Neuron (in vitro differentiated cells): ENCODE results near the gene SAP25.
"Not testable (repeated sequence)": the region's sequence is repeated elsewhere in the genome, so short reads cannot be mapped to it uniquely, and the experiment has no call there.

ENCODE experiments used
- H2AFZ ChIP-seq: one replicate; pipeline ENCODE4 v1.6.1; 2013; ENCODE audit warnings: low read depth, mild to moderate bottlenecking, inconsistent platforms, low read length, moderate library complexity
- H3K27me3 ChIP-seq: one replicate; pipeline ENCODE4 v1.6.1; 2013; ENCODE audit warnings: low read length; ENCODE audit not compliant: insufficient read depth
- H3K36me3 ChIP-seq: one replicate; pipeline ENCODE4 v1.6.1; 2013; ENCODE audit warnings: low read length; ENCODE audit not compliant: insufficient read depth
- H3K4me1 ChIP-seq: one replicate; pipeline ENCODE4 v1.6.1; 2013; ENCODE audit warnings: low read length; ENCODE audit not compliant: insufficient read depth
- H3K4me3 ChIP-seq: 2 replicates; pipeline ENCODE4 v1.5.1; 2013; ENCODE audit warnings: mild to moderate bottlenecking, low read length, moderate library complexity
- H3K9me3 ChIP-seq: one replicate; pipeline ENCODE4 v1.6.1; 2013; ENCODE audit warnings: low read length

Gene SAP25

GRCh38 chr7:100540073-100540723 lies 33.5 kb downstream of the SAP25 start:
- Histone ChIP-seq H2AFZ (no peak overlapping the region), H3K4me1 (peaks cover 12% of the 10 kb centered on the region), H3K9me3 (no peaks in the 10 kb centered on the region), H3K27me3 (no peaks in the 10 kb centered on the region), H3K36me3 (no peaks in the 10 kb centered on the region), H3K4me3 (peak overlapping the region; percentile 66)

- peaks cover 8% of the 10 kb centered on the region for H3K4me1 ChIP-seq
- no peaks in the 10 kb centered on the region for H3K36me3 ChIP-seq
- H3K9me3 ChIP-seq = no peaks in the 10 kb centered on the region
- H2AFZ ChIP-seq = no peak overlapping the region
- peak overlapping the region; percentile 66 for H3K4me3 ChIP-seq
- no peaks in the 10 kb centered on the region for H3K27me3 ChIP-seq
These were observed 34.2 kb downstream of the SAP25 start for GRCh38 chr7:100539436-100540006.

GRCh38 chr7:100538654-100539435 lies 34.9 kb downstream of the SAP25 start, which contains the start of gene AGFG2:
TSS of gene AGFG2 (plus strand) at chr7:100539203. CDS start at chr7:100539347, 144 bp downstream.
- Histone ChIP-seq H3K9me3 (no peaks in the 10 kb centered on the region), H2AFZ (peak within 1 kb of the TSS; percentile 62), H3K27me3 (no peaks in the 10 kb centered on the region), H3K4me1 (peaks cover 8% of the 10 kb centered on the region), H3K36me3 (no peaks in the 10 kb centered on the region), H3K4me3 (peak within 1 kb of the TSS; percentile 66)

- no peaks in the 10 kb centered on the region for H3K9me3 ChIP-seq
- H3K36me3 ChIP-seq = no peaks in the 10 kb centered on the region
- H3K4me3 ChIP-seq = peak overlapping the region; percentile 52
- peaks cover 8% of the 10 kb centered on the region for H3K4me1 ChIP-seq
- H2AFZ ChIP-seq = peak overlapping the region; percentile 62
- no peaks in the 10 kb centered on the region for H3K27me3 ChIP-seq
These were observed 35.4 kb downstream of the SAP25 start for GRCh38 chr7:100538348-100538653.

DNA sequence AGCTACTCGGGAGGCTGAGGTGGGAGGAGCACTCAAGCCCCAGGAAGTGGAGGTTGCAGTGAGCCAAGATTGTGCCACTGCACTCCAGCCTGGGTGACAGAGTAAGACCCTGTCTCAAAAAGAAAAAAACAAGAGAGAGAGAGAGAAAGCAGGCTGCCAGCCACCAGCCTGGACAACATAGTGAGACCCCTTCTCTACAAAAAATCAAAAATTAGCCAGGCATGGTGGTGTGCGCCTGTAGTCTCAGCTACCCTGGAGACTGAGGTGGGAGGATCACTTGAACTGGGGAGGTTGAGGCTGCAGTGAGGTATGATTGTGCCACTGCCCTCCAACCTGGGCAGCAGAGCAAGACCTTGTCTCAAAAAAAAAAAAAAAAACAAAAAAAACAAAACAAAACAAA lies 37.0 kb downstream of the SAP25 start:
- not testable (repeated sequence) for H3K9me3 ChIP-seq, H3K4me1 ChIP-seq, H3K36me3 ChIP-seq, H2AFZ ChIP-seq, H3K27me3 ChIP-seq, H3K4me3 ChIP-seq

DNA sequence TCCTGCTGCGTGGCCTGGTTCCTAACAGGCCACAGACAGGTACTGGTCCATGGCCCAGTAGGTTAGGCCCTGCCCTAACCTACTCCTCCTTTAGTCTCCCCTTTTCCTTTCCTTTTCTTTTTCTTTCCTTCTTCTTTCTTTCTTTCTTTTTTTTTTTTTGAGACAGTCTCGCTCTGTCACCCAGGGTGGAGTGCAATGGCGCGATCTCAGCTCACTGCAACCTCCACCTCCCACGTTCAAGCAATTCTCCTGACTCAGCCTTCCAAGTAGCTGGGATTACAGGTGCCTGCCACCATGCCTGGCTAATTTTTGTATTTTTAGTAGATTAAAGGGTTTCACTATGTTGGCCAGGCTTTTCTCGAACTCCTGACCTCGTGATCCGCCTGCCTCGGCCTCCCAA lies 37.7 kb downstream of the SAP25 start:
- not testable (repeated sequence) for H3K9me3 ChIP-seq, H3K27me3 ChIP-seq, H3K4me1 ChIP-seq, H3K36me3 ChIP-seq, H2AFZ ChIP-seq, H3K4me3 ChIP-seq

- no peaks in the 10 kb centered on the region for H3K27me3 ChIP-seq
- H3K4me1 ChIP-seq = no peaks in the 10 kb centered on the region
- no peak overlapping the region for H3K4me3 ChIP-seq
- no peaks in the 10 kb centered on the region for H3K36me3 ChIP-seq
- H3K9me3 ChIP-seq = no peaks in the 10 kb centered on the region
- no peak overlapping the region for H2AFZ ChIP-seq
These were observed 41.3 kb downstream of the SAP25 start for GRCh38 chr7:100532165-100533022.

- H3K27me3 ChIP-seq, H3K4me1 ChIP-seq, H3K36me3 ChIP-seq, H2AFZ ChIP-seq, H3K4me3 ChIP-seq, H3K9me3 ChIP-seq: not testable (repeated sequence)
These were observed 45.4 kb downstream of the SAP25 start for GRCh38 chr7:100528108-100528866.

DNA sequence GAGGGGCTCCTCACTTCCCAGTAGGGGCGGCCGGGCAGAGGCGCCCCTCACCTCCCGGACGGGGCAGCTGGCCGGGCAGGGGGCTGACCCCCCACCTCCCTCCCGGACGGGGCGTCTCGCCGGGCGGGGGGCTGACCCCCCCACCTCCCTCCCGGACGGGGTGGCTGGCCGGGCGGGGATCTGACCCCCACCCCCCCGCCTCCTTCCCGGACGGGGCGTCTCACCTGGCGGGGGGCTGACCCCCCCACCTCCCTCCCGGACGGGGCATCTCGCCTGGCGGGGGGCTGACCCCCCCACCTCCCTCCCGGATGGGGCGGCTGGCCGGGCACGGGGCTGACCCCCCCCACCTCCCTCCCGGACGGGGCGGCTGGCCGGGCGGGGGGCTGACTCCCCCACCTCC lies 50.5 kb downstream of the SAP25 start:
- not testable (repeated sequence) for H3K9me3 ChIP-seq, H2AFZ ChIP-seq, H3K4me3 ChIP-seq, H3K36me3 ChIP-seq, H3K27me3 ChIP-seq, H3K4me1 ChIP-seq
